Lower lobe of right lung (tissue), 2 donors: Measurements from ENCODE around the gene SLC1A7. TPM values are rescaled to one million over a fixed set of nuclear protein-coding genes. Genes with fewer than 3 reads are reported as not detected.

Source experiments
- ATAC-seq, 2 donors: fragments of 200-7000 bp; cut with Tn5 transposase; one replicate each; pipeline ENCODE4 v1.9.1; 2020 to 2022; ENCODE audit warnings: mild to moderate bottlenecking in 2 of 2, moderate library complexity in 2 of 2
- DNase-seq: peaks from one replicate; pipeline ENCODE4 v3.0.0-alpha.2; 2020
- H3K27ac ChIP-seq: fragments of 200-600 bp; one replicate; pipeline ENCODE4 v1.8.0; 2022
- H3K27me3 ChIP-seq: fragments of 200-600 bp; one replicate; pipeline ENCODE4 v1.8.0; 2022; ENCODE audit warnings: low read depth
- H3K36me3 ChIP-seq: fragments of 200-600 bp; one replicate; pipeline ENCODE4 v1.8.0; 2022; ENCODE audit warnings: mild to moderate bottlenecking
- H3K4me1 ChIP-seq: fragments of 200-600 bp; one replicate; pipeline ENCODE4 v1.8.0; 2022
- H3K4me3 ChIP-seq: fragments of 200-600 bp; one replicate; pipeline ENCODE4 v1.8.0; 2022; ENCODE audit warnings: mild to moderate bottlenecking
- H3K9me3 ChIP-seq: fragments of 200-600 bp; one replicate; pipeline ENCODE4 v1.8.0; 2022
- intact Hi-C: fragments of 100-400 bp; cut with DNase I; formaldehyde crosslinking; loops from one replicate; pipeline ENCODE4 v1.11.0; 2022
- total RNA-seq: library from RNA; stranded (reverse); fragmentation: NEBNext Ultra II Directional; extraction: Animal tissue kit (Norgen Biotek cat#: 25700); gene quantifications from one replicate; pipeline ENCODE4 v1.2.1, GENCODE V29; 2021
- TF ChIP-seq, protein P1 (sequence below): fragments of 200-600 bp; IDR thresholded peaks from one replicate; pipeline ENCODE4 v1.8.0; 2022; ENCODE audit warnings: antibody characterized with exemption, mild to moderate bottlenecking
- donor health status: DM: no; HTN: yes; CAD: no; lungs with severe emphysema.

Gene SLC1A7
- total RNA-seq, 1 donor from 2014 or later: 0.68 TPM

DNA sequence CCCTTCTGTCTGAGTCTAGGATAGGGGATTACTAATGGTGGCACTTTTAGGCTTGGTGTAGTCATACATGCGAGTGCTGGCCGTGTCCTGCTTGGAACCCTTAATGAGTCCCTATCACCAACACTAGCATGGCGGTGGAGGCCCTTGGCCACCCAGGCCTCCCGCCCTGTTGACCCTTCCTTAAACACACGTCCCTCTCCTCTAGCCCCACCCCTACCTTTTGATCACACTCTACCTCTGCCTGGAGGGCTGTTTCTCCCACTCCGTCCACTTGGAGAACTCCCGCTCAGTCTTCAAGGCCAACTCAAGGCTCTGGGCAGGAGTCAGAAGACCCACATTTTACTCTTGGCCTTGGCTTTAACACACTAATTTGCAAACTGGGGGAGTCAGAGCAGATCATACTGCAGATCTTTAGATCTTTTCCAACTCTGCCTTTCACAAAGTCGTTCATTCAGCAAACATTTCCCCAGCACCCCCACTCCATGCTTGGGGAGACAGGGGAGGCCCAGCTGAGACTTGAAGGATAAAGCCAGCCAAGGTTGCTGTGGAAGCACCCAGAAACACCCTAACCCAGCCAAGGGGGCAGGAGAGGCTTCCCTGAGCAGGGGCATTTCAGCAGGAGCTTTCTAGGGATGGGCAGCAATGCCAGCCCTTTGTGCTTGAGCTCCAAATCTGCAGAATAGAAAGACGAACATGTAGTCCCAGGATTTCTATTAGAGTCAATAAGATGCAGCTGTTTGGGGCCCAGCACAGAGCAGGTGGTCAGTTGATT lies 78.5 kb downstream of the SLC1A7 start:
- no peaks in the 10 kb centered on the region for H3K9me3 ChIP-seq
- peaks cover 11% of the 10 kb centered on the region for H3K4me1 ChIP-seq
- no peak for ATAC-seq
- TF ChIP-seq, protein P1, sequence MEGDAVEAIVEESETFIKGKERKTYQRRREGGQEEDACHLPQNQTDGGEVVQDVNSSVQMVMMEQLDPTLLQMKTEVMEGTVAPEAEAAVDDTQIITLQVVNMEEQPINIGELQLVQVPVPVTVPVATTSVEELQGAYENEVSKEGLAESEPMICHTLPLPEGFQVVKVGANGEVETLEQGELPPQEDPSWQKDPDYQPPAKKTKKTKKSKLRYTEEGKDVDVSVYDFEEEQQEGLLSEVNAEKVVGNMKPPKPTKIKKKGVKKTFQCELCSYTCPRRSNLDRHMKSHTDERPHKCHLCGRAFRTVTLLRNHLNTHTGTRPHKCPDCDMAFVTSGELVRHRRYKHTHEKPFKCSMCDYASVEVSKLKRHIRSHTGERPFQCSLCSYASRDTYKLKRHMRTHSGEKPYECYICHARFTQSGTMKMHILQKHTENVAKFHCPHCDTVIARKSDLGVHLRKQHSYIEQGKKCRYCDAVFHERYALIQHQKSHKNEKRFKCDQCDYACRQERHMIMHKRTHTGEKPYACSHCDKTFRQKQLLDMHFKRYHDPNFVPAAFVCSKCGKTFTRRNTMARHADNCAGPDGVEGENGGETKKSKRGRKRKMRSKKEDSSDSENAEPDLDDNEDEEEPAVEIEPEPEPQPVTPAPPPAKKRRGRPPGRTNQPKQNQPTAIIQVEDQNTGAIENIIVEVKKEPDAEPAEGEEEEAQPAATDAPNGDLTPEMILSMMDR: no peak
- H3K27ac ChIP-seq: peak overlapping the region; percentile 69
- peak overlapping the region; percentile 63 for H3K4me3 ChIP-seq
- intact Hi-C loops: no loop called here
- no peaks in the 10 kb centered on the region for H3K36me3 ChIP-seq
- H3K27me3 ChIP-seq: peaks cover 24% of the 10 kb centered on the region
- DNase-seq: peak; percentile 26

DNA sequence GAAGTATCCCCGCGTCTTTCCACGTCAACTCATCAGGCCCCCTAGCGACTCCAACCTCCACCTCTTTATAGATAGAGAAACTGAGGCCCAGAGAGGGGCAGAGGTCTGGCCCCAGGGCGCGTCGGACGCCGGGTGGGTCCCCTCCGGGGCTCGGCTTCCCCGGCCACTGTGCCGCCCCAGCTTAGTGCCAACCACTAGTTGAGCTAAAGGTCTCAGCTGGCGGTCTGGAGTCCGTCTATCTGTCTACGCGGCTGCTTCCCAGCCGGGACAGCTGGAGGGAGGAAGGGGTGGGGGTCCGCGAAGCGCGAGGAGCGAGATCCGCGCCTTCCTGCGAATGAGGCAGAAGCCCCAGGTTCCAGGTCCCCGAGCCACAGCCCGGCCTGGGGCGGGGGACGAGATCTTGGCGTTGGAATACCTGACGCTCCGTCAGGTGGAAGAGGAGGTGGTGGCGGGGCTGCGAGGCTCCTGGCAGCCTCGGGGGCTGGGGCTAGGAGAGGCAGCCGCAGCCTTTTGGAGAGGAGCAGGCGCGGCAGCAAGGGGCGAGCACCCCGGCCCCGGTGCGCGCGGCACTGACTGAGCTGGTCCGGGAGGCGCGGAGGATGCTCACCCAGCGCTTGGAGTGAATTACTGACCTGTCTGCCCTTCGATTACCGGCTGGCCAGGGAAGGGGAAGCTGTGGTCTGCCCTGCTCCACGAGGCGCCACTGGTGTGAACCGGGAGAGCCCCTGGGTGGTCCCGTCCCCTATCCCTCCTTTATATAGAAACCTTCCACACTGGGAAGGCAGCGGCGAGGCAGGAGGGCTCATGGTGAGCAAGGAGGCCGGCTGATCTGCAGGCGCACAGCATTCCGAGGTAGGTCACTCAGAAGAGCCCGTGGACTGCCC lies 79.5 kb downstream of the SLC1A7 start:
- H3K36me3 ChIP-seq: no peaks in the 10 kb centered on the region
- H3K9me3 ChIP-seq: no peaks in the 10 kb centered on the region
- TF ChIP-seq, protein P1: no peak
- intact Hi-C loops: no loop called here
- peaks cover 24% of the 10 kb centered on the region for H3K27me3 ChIP-seq
- DNase-seq (peak; percentile 42), ATAC-seq (peak; percentile 2 to 13)
- peak overlapping the region; percentile 63 for H3K4me3 ChIP-seq
- H3K4me1 ChIP-seq: peaks cover 11% of the 10 kb centered on the region
- H3K27ac ChIP-seq: peak overlapping the region; percentile 69

DNA sequence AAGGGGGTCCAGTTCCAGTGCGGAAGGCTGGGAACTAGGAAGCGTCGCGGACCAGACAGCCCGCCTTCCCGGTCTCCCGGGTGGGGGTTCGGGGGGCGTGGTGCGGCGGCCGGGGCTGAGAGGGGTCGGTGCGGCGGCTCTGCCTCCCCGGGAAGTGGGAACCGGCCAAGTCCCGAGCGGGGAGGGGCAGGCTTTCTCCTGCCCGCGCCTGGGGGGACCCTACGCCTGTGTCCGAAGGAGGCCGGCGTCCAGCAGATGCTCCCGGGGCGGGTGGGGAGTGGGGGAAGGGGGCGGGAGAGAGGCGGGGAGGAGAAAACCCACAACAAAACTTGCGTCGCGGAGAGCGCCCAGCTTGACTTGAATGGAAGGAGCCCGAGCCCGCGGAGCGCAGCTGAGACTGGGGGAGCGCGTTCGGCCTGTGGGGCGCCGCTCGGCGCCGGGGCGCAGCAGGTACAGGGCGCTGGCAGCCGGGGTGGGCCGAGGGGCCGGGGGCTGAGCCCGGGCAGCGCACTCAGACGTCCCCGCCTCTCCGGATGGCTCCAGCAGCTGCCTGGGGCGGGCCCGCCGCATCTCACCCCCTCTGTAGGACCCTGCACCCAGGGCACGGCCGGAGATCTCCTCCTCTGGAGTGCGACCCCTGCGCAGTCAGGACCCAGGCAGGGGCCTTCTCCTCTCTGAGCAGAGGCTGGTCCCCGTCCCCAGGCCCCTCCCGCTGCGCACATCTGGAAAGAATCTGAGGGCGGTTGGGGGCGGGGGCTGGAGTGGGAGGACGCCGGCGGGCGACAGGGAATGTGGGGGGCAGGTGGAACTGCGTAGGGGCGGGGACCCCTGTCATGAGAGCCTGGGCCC lies 80.4 kb downstream of the SLC1A7 start, which contains the start of gene PODN:
PODN (plus strand) TSS at position 355 of the 849 bp plus-strand sequence. CDS start 7,643 bp downstream, outside the sequence.
- no peaks in the 10 kb centered on the region for H3K9me3 ChIP-seq
- TF ChIP-seq, protein P1: no peak
- H3K4me3 ChIP-seq: peak within 1 kb of the TSS; percentile 63
- peaks cover 24% of the 10 kb centered on the region for H3K27me3 ChIP-seq
- peak within 1 kb of the TSS; percentile 69 for H3K27ac ChIP-seq
- H3K4me1 ChIP-seq: peaks cover 11% of the 10 kb centered on the region
- ATAC-seq (peak; percentile 58 to 67), DNase-seq (peak; percentile 52)
- intact Hi-C loops: no loop called here
- H3K36me3 ChIP-seq: no peaks in the 10 kb centered on the region

DNA sequence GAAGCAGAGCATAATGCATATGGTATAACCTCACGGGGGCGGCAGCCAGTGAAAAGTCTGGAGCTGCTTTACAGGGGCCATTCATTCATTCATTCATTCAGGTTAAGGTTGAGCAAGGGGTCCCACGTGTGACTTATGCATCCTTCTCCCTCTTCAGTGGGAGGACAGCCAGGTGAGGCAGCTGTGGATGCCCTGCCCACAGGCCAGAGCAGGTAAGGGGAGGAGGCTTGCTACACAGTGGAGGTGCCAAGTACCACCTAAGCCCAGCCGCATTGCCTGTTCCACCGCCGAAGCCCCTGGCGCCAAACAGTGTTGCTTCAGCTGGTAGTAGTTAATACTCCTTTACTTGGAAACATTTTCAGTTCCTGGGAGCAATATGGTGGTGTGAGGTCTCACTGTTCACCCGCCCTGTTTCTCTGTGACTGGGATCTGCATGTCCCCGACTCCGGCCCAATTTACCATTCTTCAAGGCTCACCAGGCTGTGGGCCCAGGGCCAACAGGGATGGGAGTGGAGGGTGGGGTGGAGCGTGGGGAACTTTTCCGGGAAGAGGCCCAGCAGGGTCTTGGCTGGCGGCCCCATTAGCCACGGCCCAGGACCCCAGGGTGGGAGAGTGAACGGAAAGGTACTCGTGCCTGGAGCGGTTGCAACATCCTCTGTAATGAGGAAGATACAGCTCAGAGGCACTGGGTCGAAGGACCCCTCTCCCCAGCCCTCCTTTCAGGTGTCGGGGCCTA lies 81.1 kb downstream of the SLC1A7 start:
- DNase-seq (peak; percentile 46), ATAC-seq (peak; percentile 25 to 40)
- intact Hi-C loops: no loop called here

More for the DNA sequence above, 81.1 kb downstream of the SLC1A7 start:
- TF ChIP-seq, protein P1: no peak
- peak overlapping the region; percentile 69 for H3K27ac ChIP-seq
- peaks cover 11% of the 10 kb centered on the region for H3K4me1 ChIP-seq
- peaks cover 24% of the 10 kb centered on the region for H3K27me3 ChIP-seq
- H3K9me3 ChIP-seq: no peaks in the 10 kb centered on the region
- H3K36me3 ChIP-seq: no peaks in the 10 kb centered on the region
- H3K4me3 ChIP-seq: peak overlapping the region; percentile 63
